H1 (cell line): ENCODE data around the gene LRRK1. TPM values are rescaled to one million over a fixed set of nuclear protein-coding genes. Genes with fewer than 3 reads are reported as not detected.

Experiments
- CTCF ChIA-PET: fragments of 300-600 bp; sonication (Branson Sonifier 250); formaldehyde crosslinking; loops from one replicate; lab custom pipeline; 2021; ENCODE audit not compliant: partially characterized antibody; lab: Charles Lee
- POLR2A ChIA-PET: fragments of 300-600 bp; sonication (Branson Sonifier 250); formaldehyde crosslinking; loops from one replicate; lab custom pipeline; 2021; ENCODE audit warnings: inconsistent platforms; ENCODE audit not compliant: partially characterized antibody; lab: Charles Lee
- DNase-seq, 2 experiments: peaks; one replicate each; pipeline versions ENCODE4 v3.0.0 to v3.0.0-alpha.2; 2010 to 2022; ENCODE audit warnings: low spot score in 2 of 2, low read depth in 1 of 2, mixed read lengths in 1 of 2
- FAIRE-seq: peaks from 2 replicates; lab custom pipeline; 2011; peaks lifted over from hg19 to GRCh38; lab: Jason Lieb, UNC
- H2AFZ ChIP-seq: 2 replicates; pipeline ENCODE4 v1.8.1; 2012; ENCODE audit warnings: low read length, inconsistent platforms
- H2AK5ac ChIP-seq: 2 replicates; pipeline ENCODE4 v1.6.1; 2013; ENCODE audit warnings: low read depth, low read length
- H2BK120ac ChIP-seq: replicated peaks from 2 replicates; pipeline ENCODE3; 2013; ENCODE audit warnings: low read depth, low read length, inconsistent platforms
- H2BK12ac ChIP-seq: 2 replicates; pipeline ENCODE4 v1.6.1; 2013; ENCODE audit warnings: low read depth, low read length
- H2BK15ac ChIP-seq: 2 replicates; pipeline ENCODE4 v1.6.1; 2013; ENCODE audit warnings: low read length
- H2BK20ac ChIP-seq: 2 replicates; pipeline ENCODE4 v1.6.1; 2013; ENCODE audit warnings: low read length
- H2BK5ac ChIP-seq: 2 replicates; pipeline ENCODE4 v1.6.1; 2013; ENCODE audit warnings: low read depth, low read length
- H3K14ac ChIP-seq: 2 replicates; pipeline ENCODE4 v1.6.1; 2013; ENCODE audit warnings: inconsistent platforms; ENCODE audit not compliant: insufficient read length
- H3K18ac ChIP-seq: 2 replicates; pipeline ENCODE4 v1.6.1; 2013; ENCODE audit warnings: low read length; ENCODE audit errors: extremely low read depth
- H3K23ac ChIP-seq: 2 replicates; pipeline ENCODE4 v1.6.1; 2013; ENCODE audit warnings: inconsistent platforms; ENCODE audit not compliant: insufficient read length
- H3K23me2 ChIP-seq: 2 replicates; pipeline ENCODE4 v1.6.1; 2013; ENCODE audit warnings: low read depth, low read length
- H3K27ac ChIP-seq: 2 replicates; pipeline ENCODE4 v1.6.1; 2011; ENCODE audit warnings: low read depth, low read length, inconsistent platforms
- H3K27me3 ChIP-seq, 4 experiments: replicated peaks in 1 of 4; 1 replicate in 1 of 4; 2 replicates in 3 of 4; pipeline versions ENCODE4 v1.6.1 to v1.8.1; 2011 to 2013; ENCODE audit warnings: low read length in 3 of 4, mild to moderate bottlenecking in 3 of 4, inconsistent platforms in 2 of 4, mixed read lengths in 2 of 4, moderate library complexity in 1 of 4; ENCODE audit not compliant: control insufficient read depth in 3 of 4, insufficient read depth in 3 of 4; ENCODE audit errors: extremely low read depth in 1 of 4
- H3K36me3 ChIP-seq, 4 experiments: 2 replicates each; pipeline versions ENCODE4 v1.6.1 to v1.8.1; 2011 to 2013; ENCODE audit warnings: mild to moderate bottlenecking in 4 of 4, low read length in 3 of 4, moderate library complexity in 2 of 4, control low read depth in 1 of 4, inconsistent platforms in 1 of 4; ENCODE audit not compliant: insufficient read depth in 4 of 4, control insufficient read depth in 2 of 4
- H3K4ac ChIP-seq: replicated peaks from 2 replicates; pipeline ENCODE3; 2013; ENCODE audit warnings: low read length, low read depth, mixed read lengths, inconsistent platforms; ENCODE audit not compliant: insufficient read length
- H3K4me1 ChIP-seq, 4 experiments: replicated peaks in 1 of 4; 1 replicate in 1 of 4; 2 replicates in 3 of 4; pipeline versions ENCODE4 v1.6.1 to v1.8.1; 2011 to 2013; ENCODE audit warnings: low read length in 3 of 4, inconsistent platforms in 2 of 4, mixed read lengths in 1 of 4; ENCODE audit not compliant: insufficient read depth in 4 of 4, control insufficient read depth in 3 of 4
- H3K4me2 ChIP-seq, 2 experiments: 2 replicates each; pipeline versions ENCODE4 v1.6.1 to v1.8.1; 2011 to 2013; ENCODE audit warnings: low read depth in 2 of 2, low read length in 2 of 2, control low read depth in 1 of 2, inconsistent platforms in 1 of 2, mild to moderate bottlenecking in 1 of 2; ENCODE audit not compliant: insufficient read depth in 1 of 2
- H3K4me3 ChIP-seq, 4 experiments: fragments of 200-600, 300-600 bp in 1 of 4; sonication (generic), shearing (Covaris generic), sonication (Bioruptor Twin) in 1 of 4; 2 replicates each; pipeline versions ENCODE4 v1.5.1 to v1.8.1; 2011 to 2016; ENCODE audit warnings: low read length in 4 of 4, low read depth in 3 of 4, control low read depth in 2 of 4, inconsistent platforms in 2 of 4, mild to moderate bottlenecking in 2 of 4, mixed read lengths in 1 of 4, moderate library complexity in 1 of 4; ENCODE audit not compliant: insufficient read depth in 2 of 4; ENCODE audit errors: extremely low read depth in 1 of 4
- H3K56ac ChIP-seq: replicated peaks from 2 replicates; pipeline ENCODE3; 2013; ENCODE audit warnings: low read depth, mild to moderate bottlenecking, mixed read lengths, low read length, inconsistent platforms; ENCODE audit not compliant: insufficient read length
- H3K79me1 ChIP-seq: 2 replicates; pipeline ENCODE4 v1.6.1; 2013; ENCODE audit warnings: low read depth, low read length, control low read depth
- H3K79me2 ChIP-seq, 2 experiments: 2 replicates each; pipeline versions ENCODE4 v1.6.1 to v1.8.1; 2012 to 2013; ENCODE audit warnings: low read length in 2 of 2, mild to moderate bottlenecking in 2 of 2, inconsistent platforms in 1 of 2; ENCODE audit not compliant: insufficient read depth in 2 of 2, control insufficient read depth in 1 of 2
- H3K9ac ChIP-seq, 4 experiments: replicated peaks in 1 of 4; 1 replicate in 1 of 4; 2 replicates in 3 of 4; pipeline versions ENCODE4 v1.6.1 to v1.8.1; 2011 to 2013; ENCODE audit warnings: low read depth in 3 of 4, low read length in 3 of 4, control low read depth in 2 of 4, mild to moderate bottlenecking in 2 of 4, moderate library complexity in 2 of 4, inconsistent platforms in 1 of 4; ENCODE audit errors: extremely low read depth in 1 of 4
- H3K9me3 ChIP-seq, 2 experiments: 2 replicates each; pipeline versions ENCODE4 v1.6.1 to v1.8.1; 2012 to 2013; ENCODE audit warnings: mild to moderate bottlenecking in 2 of 2, moderate library complexity in 2 of 2, control low read depth in 1 of 2, inconsistent platforms in 1 of 2, low read depth in 1 of 2, low read length in 1 of 2, mixed read lengths in 1 of 2; ENCODE audit not compliant: insufficient read depth in 2 of 2
- H4K20me1 ChIP-seq, 2 experiments: replicated peaks in 1 of 2; 2 replicates each; pipeline versions ENCODE3 to v1.8.1; 2011 to 2013; ENCODE audit warnings: inconsistent platforms in 2 of 2, low read length in 2 of 2, mild to moderate bottlenecking in 1 of 2; ENCODE audit not compliant: insufficient read depth in 2 of 2, control insufficient read depth in 1 of 2
- H4K5ac ChIP-seq: 2 replicates; pipeline ENCODE4 v1.6.1; 2013; ENCODE audit warnings: low read length, low read depth, mixed read lengths, inconsistent platforms; ENCODE audit not compliant: insufficient read length
- H4K8ac ChIP-seq: 2 replicates; pipeline ENCODE4 v1.8.0; 2013; ENCODE audit warnings: mild to moderate bottlenecking, moderate library complexity, low read length, inconsistent platforms; ENCODE audit not compliant: insufficient read depth; ENCODE audit errors: extremely low read depth
- H4K91ac ChIP-seq: replicated peaks from 2 replicates; pipeline ENCODE3; 2013; ENCODE audit warnings: low read length, mixed read lengths, inconsistent platforms; ENCODE audit not compliant: insufficient read length
- CTBP2 ChIP-seq: IDR thresholded peaks from 2 replicates; pipeline ENCODE4 v1.7.0; 2011; ENCODE audit warnings: borderline replicate concordance, mild to moderate bottlenecking, moderate library complexity, mixed read lengths, low read length; ENCODE audit not compliant: insufficient read depth, insufficient read length
- CTCF ChIP-seq, 3 experiments: IDR thresholded peaks; 1 replicate in 2 of 3; 2 replicates in 1 of 3; pipeline versions ENCODE4 v1.5.1 to v1.6.1; 2011; ENCODE audit warnings: low read length in 3 of 3, mild to moderate bottlenecking in 3 of 3, inconsistent platforms in 2 of 3, low read depth in 1 of 3, moderate library complexity in 1 of 3; ENCODE audit not compliant: insufficient read depth in 1 of 3; ENCODE audit errors: control extremely low read depth in 1 of 3
- JUND ChIP-seq: IDR thresholded peaks from 2 replicates; pipeline ENCODE4 v1.6.1; 2011; ENCODE audit warnings: mild to moderate bottlenecking, improper control_type of control experiment, low read length
- KDM1A ChIP-seq: fragments of 200-600, 300-600 bp; sonication (generic); IDR thresholded peaks from 2 replicates; pipeline ENCODE4 v1.7.1; 2016; ENCODE audit warnings: mild to moderate bottlenecking, low read length, borderline replicate concordance
- NANOG ChIP-seq: IDR thresholded peaks from 2 replicates; pipeline ENCODE4 v1.6.1; 2011; ENCODE audit warnings: low read length, low read depth, mild to moderate bottlenecking, inconsistent platforms; ENCODE audit not compliant: insufficient read depth, poor library complexity, severe bottlenecking
- PHF8 ChIP-seq: fragments of 200-600 bp; sonication (generic); conservative IDR thresholded peaks from 2 replicates; pipeline ENCODE4 v1.7.1; 2012; ENCODE audit warnings: low read depth, mild to moderate bottlenecking, inconsistent platforms, low read length, moderate library complexity
- POU5F1 ChIP-seq: IDR thresholded peaks from 2 replicates; pipeline ENCODE4 v1.6.1; 2011; ENCODE audit warnings: low read depth, mild to moderate bottlenecking, low read length, moderate library complexity
- RBBP5 ChIP-seq: IDR thresholded peaks from 2 replicates; pipeline ENCODE4 v1.7.1; 2012; ENCODE audit warnings: low read depth, mild to moderate bottlenecking, inconsistent platforms, low read length, moderate library complexity, borderline replicate concordance
- RNF2 ChIP-seq: fragments of 200-900, 300-1000 bp; sonication (generic); IDR thresholded peaks from 2 replicates; pipeline ENCODE4 v1.7.1; 2016; ENCODE audit warnings: borderline replicate concordance, low read depth, mild to moderate bottlenecking, antibody characterized with exemption, low read length; ENCODE audit not compliant: poor library complexity, severe bottlenecking; ENCODE audit errors: missing control alignments
- SP1 ChIP-seq: IDR thresholded peaks from 2 replicates; pipeline ENCODE4 v1.6.1; 2011; ENCODE audit warnings: low read depth, low read length
- WGBS, 2 experiments: shearing (Covaris generic) in 1 of 2; methylation state at CpG; one replicate each; pipeline versions ENCODE4 v1.1.6 to v1.1.7; 2013 to 2015; ENCODE audit warnings: low lambda C conversion rate in 2 of 2, mixed read lengths in 2 of 2, inconsistent platforms in 1 of 2, low coverage in 1 of 2, missing lambda C conversion rate in 1 of 2; ENCODE audit not compliant: insufficient replicate concordance in 2 of 2, insufficient coverage in 1 of 2, insufficient read length in 1 of 2; ENCODE audit errors: extremely low coverage in 1 of 2, missing lambda C conversion rate in 1 of 2; 5-methylcytosine and 5-hydroxymethylcytosine counted together
- polyA plus RNA-seq, 7 experiments: library from polyadenylated mRNA; depleted of rRNA in 3 of 7; stranded (reverse) in 5 of 7; unstranded in 2 of 7; fragments of >200 nt in 5 of 7; fragments of 200-250 nt in 2 of 7; gene quantifications; 1 replicate in 5 of 7; 2 replicates in 1 of 7; 4 replicates in 1 of 7; pipeline versions ENCODE4 v1.2.1 to v1.2.3, GENCODE V29; 2011 to 2013; ENCODE audit warnings: missing spikeins in 2 of 7, mixed read lengths in 2 of 7
- total RNA-seq: library from RNA; stranded (reverse); fragmentation: NEBNext Ultra II Directional; extraction: Animal tissue kit (Norgen Biotek cat#: 25700); gene quantifications from 2 replicates; pipeline ENCODE4 v1.2.1, GENCODE V29; 2021

Gene LRRK1
- total and polyA plus RNA-seq, 2 of the 8 experiments (the other 6 are each of a cell fraction or from before 2014, with no cell fraction given) = 1.2 to 3.6 TPM

GRCh38 chr15:100923076-100923475 lies 3.9 kb downstream of the LRRK1 start:
- no peak overlapping the region for H4K5ac ChIP-seq
- H4K8ac ChIP-seq = no peak overlapping the region
- no peaks in the 10 kb centered on the region for H3K36me3 ChIP-seq
- no peak for DNase-seq
- peaks cover 12% of the 10 kb centered on the region; the same call in 1 of the 2 replicates for H3K23me2 ChIP-seq
- H3K79me1 ChIP-seq = no peaks in the 10 kb centered on the region
- CTCF ChIA-PET = interaction anchor here (1.0 to 12.2 kb wide), 4 partner anchors 20 to 97 kb away, joined by 3 to 405 read pairs (median 4); no protein-coding TSS in a partner anchor
- H2BK15ac ChIP-seq = no peak overlapping the region
- peaks cover 0 to 6% (median 1%) of the 10 kb centered on the region in 4 experiments; a peak in 3 of 7 replicates for H3K4me1 ChIP-seq
- no peak overlapping the region for H2AFZ ChIP-seq
- H2BK12ac ChIP-seq = no peak overlapping the region
- H2AK5ac ChIP-seq = no peak overlapping the region
- no peak overlapping the region for H3K18ac ChIP-seq
- no peaks in the 10 kb centered on the region for H4K20me1 ChIP-seq
- H3K27me3 ChIP-seq = peaks cover 32 to 49% (median 39%) of the 10 kb centered on the region in 4 experiments
- no peak overlapping the region for H3K4me2 ChIP-seq
- no peak for FAIRE-seq
- no peak overlapping the region for H4K91ac ChIP-seq
- H3K56ac ChIP-seq = no peak overlapping the region
- no peak overlapping the region for H3K14ac ChIP-seq
- no peak overlapping the region for H3K4me3 ChIP-seq
- no peak overlapping the region for H2BK120ac ChIP-seq
- H3K23ac ChIP-seq = no peak overlapping the region
- H2BK20ac ChIP-seq = no peak overlapping the region
- WGBS, 2 experiments = 90% methylated on average over 7 of the region's 7 CpGs; no CpG with 5 or more reads in 1 of the 2 experiments
- H3K9me3 ChIP-seq = no peaks in the 10 kb centered on the region; a peak in 1 of 4 replicates
- H3K79me2 ChIP-seq = no peaks in the 10 kb centered on the region
- no peak overlapping the region for H3K27ac ChIP-seq
- no peak overlapping the region for H3K4ac ChIP-seq
- H2BK5ac ChIP-seq = no peak overlapping the region
- no peak overlapping the region for H3K9ac ChIP-seq
- POLR2A ChIA-PET = no interaction called here
- no peak for TF ChIP-seq CTBP2
- TF ChIP-seq KDM1A = no peak
- TF ChIP-seq RBBP5 = no peak
- no peak for TF ChIP-seq RNF2
- no peak for TF ChIP-seq JUND
- no peak for TF ChIP-seq CTCF (IDR thresholded peaks at IDR 0.05; ENCODE audit: control extremely low read depth in 1 of 3, insufficient read depth in 1 of 3, low read depth in 1 of 3, low read length in 3 of 3)
- TF ChIP-seq PHF8 = no peak
- TF ChIP-seq NANOG = no peak
- no peak for TF ChIP-seq POU5F1
- no peak for TF ChIP-seq SP1
